Activated CD4-positive, alpha-beta T cell treated with anti-CD3 and anti-CD28 coated beads, Interleukin-10, Interleukin-2, amounts not matched to agents 100 ng/mL and 50 ng/mL, durations not matched to agents 16 hours and 8 hours (primary cell): ENCODE results near the gene LPCAT3.
A peak's percentile ranks its signal among the peaks of the same experiment; 100 is the strongest.
"Not testable (repeated sequence)": the region's sequence is repeated elsewhere in the genome, so short reads cannot be mapped to it uniquely, and the experiment has no call there.

Experiments used
- DNase-seq: peaks from one replicate; pipeline ENCODE4 v3.0.0-alpha.2; 2020

Gene LPCAT3

GRCh38 chr12:7035463-7035862 lies 17.2 kb upstream of the LPCAT3 start:
- no peak for DNase-seq

GRCh38 chr12:7034464-7034863 lies 16.2 kb upstream of the LPCAT3 start:
- no peak for DNase-seq

- no peak for DNase-seq
Measured at GRCh38 chr12:7032990-7033389, 14.7 kb upstream of the LPCAT3 start.

GRCh38 chr12:7031306-7031705 lies 13.0 kb upstream of the LPCAT3 start:
- no peak for DNase-seq

- no peak for DNase-seq
Measured at GRCh38 chr12:7026854-7027253, 8.6 kb upstream of the LPCAT3 start.

GRCh38 chr12:7023114-7023513 lies 4.8 kb upstream of the LPCAT3 start:
- no peak for DNase-seq

- no peak for DNase-seq
Measured at GRCh38 chr12:7021956-7022355, 3.7 kb upstream of the LPCAT3 start.

- DNase-seq: no peak
Measured at GRCh38 chr12:7019043-7019569, 830 bp upstream of the LPCAT3 start.

- peak; percentile 43 for DNase-seq
Measured at GRCh38 chr12:7017870-7018349, 366 bp downstream of the LPCAT3 start.

- DNase-seq: no peak
Measured at GRCh38 chr12:7016958-7017571, 1.2 kb downstream of the LPCAT3 start.

- no peak for DNase-seq
Measured at GRCh38 chr12:7015555-7016370, 2.5 kb downstream of the LPCAT3 start.

GRCh38 chr12:7013101-7013500 lies 5.2 kb downstream of the LPCAT3 start:
- no peak for DNase-seq

GRCh38 chr12:7012024-7012607 lies 6.2 kb downstream of the LPCAT3 start:
- no peak for DNase-seq

GRCh38 chr12:7011398-7011797 lies 6.9 kb downstream of the LPCAT3 start:
- DNase-seq: not testable (repeated sequence)

- DNase-seq: no peak
Measured at GRCh38 chr12:7009512-7009911, 8.8 kb downstream of the LPCAT3 start.

- no peak for DNase-seq
Measured at GRCh38 chr12:7008864-7009263, 9.4 kb downstream of the LPCAT3 start.

GRCh38 chr12:7006639-7007038 lies 11.6 kb downstream of the LPCAT3 start:
- DNase-seq: no peak

GRCh38 chr12:7005311-7005710 lies 13.0 kb downstream of the LPCAT3 start:
- DNase-seq: no peak

- no peak for DNase-seq
Measured at GRCh38 chr12:7004840-7005239, 13.4 kb downstream of the LPCAT3 start.

GRCh38 chr12:7004287-7004803 lies 13.9 kb downstream of the LPCAT3 start:
- DNase-seq: peak; percentile 26

- no peak for DNase-seq
Measured at GRCh38 chr12:7001921-7002591, 16.2 kb downstream of the LPCAT3 start.

- no peak for DNase-seq
Measured at GRCh38 chr12:6998715-6999451, 19.4 kb downstream of the LPCAT3 start.
